Measurements from ENCODE around the gene NUP50.

NUP50 gene

DNA sequence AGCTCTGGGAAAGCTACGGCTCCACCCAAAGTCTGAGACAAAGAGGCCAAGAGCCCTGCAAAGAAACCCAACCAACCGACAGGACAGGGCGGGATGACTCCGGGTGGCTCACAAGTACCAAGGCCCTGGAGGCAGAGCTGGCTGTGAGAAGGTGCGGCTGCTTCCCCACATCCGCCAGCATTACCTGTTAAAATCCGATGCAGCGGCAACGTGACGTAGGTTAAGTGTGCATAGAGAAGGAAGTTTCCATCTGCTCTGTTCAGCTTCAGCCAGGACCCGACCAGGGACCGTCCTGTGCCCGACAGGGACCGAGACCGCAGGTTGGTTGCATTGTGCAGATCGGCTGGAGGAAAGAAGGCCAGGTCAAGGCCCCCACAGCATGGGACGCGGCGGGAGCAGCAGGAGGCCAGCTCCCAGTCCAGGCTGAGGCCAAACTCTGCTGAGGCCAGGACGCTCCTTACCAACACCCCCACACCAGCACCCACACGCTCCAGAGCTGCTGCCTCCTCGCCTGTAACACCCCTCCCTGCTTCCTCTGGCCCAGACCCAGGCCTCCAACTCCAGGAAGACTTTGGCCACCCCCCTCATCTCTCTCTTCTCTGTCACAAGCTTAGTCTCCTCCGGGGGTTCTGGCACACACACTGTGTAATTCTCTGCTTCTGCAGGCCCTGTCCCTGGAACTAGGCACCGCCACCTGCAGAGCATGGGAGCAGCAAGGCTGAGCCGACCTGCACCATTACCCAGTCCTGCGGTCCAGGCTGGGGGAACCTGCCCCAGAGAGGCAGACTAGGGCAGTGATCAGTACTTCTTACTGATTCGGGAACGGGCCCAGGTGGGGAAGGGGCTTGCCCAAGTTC, 34.1 kb downstream of the NUP50 start:
- peaks cover 50% of the 10 kb centered on the region for H3K36me3 Mint-ChIP-seq
- ATAC-seq: no peak
- no peak overlapping the region for H3K27ac Mint-ChIP-seq
- no peaks in the 10 kb centered on the region for H3K4me1 Mint-ChIP-seq
- H3K27me3 Mint-ChIP-seq: no peaks in the 10 kb centered on the region
- no peak overlapping the region for H3K4me3 Mint-ChIP-seq
- no peaks in the 10 kb centered on the region for H3K9me3 Mint-ChIP-seq

DNA sequence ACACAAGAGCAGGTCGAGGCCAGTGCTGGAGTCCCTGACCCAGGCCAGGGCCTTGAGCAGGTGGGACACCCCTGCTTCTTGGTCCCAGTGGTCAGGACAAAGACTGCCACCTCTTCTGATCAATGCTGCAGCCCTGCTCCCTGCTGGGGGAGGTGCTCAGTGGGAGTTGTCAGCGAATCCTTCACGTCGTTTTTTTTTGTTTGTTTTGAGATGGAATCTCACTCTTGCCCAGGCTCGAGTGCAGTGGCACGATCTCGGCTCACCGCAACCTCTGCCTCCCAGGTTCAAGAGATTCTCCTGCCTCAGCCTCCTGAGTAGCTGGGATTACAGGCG, 34.7 kb downstream of the NUP50 start:
- Mint-ChIP-seq H3K27ac (no peak overlapping the region), H3K4me3 (no peak overlapping the region), H3K36me3 (peaks cover 54% of the 10 kb centered on the region), H3K27me3 (no peaks in the 10 kb centered on the region), H3K9me3 (no peaks in the 10 kb centered on the region), H3K4me1 (no peaks in the 10 kb centered on the region)
- ATAC-seq: no peak

DNA sequence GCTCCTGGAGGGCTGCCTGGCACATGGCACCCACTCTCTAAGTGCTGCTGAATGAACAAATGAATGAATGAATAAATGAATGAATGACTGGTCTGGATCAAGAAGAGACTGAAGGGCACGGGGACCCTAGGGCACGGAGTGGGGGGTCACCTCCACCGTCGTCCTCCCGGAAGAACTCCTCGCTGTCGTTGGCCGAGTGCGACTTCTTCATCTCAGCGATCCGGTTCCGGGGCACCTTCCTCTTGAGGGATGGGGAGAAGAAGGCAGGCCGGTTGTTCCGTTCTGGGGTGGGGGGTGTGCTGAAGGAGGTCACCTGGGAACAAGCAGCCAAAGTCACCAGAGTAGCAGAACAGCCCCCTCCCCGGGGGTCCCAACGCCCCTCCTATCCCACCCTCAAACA, 36.0 kb downstream of the NUP50 start:
- Mint-ChIP-seq H3K9me3 (no peaks in the 10 kb centered on the region), H3K27me3 (no peaks in the 10 kb centered on the region), H3K27ac (no peak overlapping the region), H3K4me3 (no peak overlapping the region), H3K36me3 (peaks cover 64% of the 10 kb centered on the region), H3K4me1 (no peaks in the 10 kb centered on the region)
- no peak for ATAC-seq

- Mint-ChIP-seq H3K27ac (no peak overlapping the region), H3K4me1 (no peaks in the 10 kb centered on the region), H3K9me3 (no peaks in the 10 kb centered on the region), H3K36me3 (peaks cover 68% of the 10 kb centered on the region), H3K4me3 (no peak overlapping the region), H3K27me3 (no peaks in the 10 kb centered on the region)
- ATAC-seq: no peak
These were observed 36.5 kb downstream of the NUP50 start for GRCh38 chr22:45200230-45200629.

- no peaks in the 10 kb centered on the region for H3K9me3 Mint-ChIP-seq
- ATAC-seq: no peak
- no peaks in the 10 kb centered on the region for H3K27me3 Mint-ChIP-seq
- no peak overlapping the region for H3K4me3 Mint-ChIP-seq
- no peaks in the 10 kb centered on the region for H3K4me1 Mint-ChIP-seq
- peaks cover 69% of the 10 kb centered on the region for H3K36me3 Mint-ChIP-seq
- no peak overlapping the region for H3K27ac Mint-ChIP-seq
These were observed 37.3 kb downstream of the NUP50 start for GRCh38 chr22:45200860-45201511.

GRCh38 chr22:45201678-45202332, 38.1 kb downstream of the NUP50 start:
- no peak for ATAC-seq
- Mint-ChIP-seq H3K27me3 (no peaks in the 10 kb centered on the region), H3K9me3 (no peaks in the 10 kb centered on the region), H3K4me3 (no peak overlapping the region), H3K27ac (no peak overlapping the region), H3K36me3 (peaks cover 67% of the 10 kb centered on the region), H3K4me1 (no peaks in the 10 kb centered on the region)

- Mint-ChIP-seq H3K27me3 (no peaks in the 10 kb centered on the region), H3K36me3 (peaks cover 63% of the 10 kb centered on the region), H3K4me3 (no peak overlapping the region), H3K4me1 (no peaks in the 10 kb centered on the region), H3K9me3 (no peaks in the 10 kb centered on the region), H3K27ac (no peak overlapping the region)
- peak; percentile 20 for ATAC-seq
These were observed 38.8 kb downstream of the NUP50 start for GRCh38 chr22:45202333-45203149.

DNA sequence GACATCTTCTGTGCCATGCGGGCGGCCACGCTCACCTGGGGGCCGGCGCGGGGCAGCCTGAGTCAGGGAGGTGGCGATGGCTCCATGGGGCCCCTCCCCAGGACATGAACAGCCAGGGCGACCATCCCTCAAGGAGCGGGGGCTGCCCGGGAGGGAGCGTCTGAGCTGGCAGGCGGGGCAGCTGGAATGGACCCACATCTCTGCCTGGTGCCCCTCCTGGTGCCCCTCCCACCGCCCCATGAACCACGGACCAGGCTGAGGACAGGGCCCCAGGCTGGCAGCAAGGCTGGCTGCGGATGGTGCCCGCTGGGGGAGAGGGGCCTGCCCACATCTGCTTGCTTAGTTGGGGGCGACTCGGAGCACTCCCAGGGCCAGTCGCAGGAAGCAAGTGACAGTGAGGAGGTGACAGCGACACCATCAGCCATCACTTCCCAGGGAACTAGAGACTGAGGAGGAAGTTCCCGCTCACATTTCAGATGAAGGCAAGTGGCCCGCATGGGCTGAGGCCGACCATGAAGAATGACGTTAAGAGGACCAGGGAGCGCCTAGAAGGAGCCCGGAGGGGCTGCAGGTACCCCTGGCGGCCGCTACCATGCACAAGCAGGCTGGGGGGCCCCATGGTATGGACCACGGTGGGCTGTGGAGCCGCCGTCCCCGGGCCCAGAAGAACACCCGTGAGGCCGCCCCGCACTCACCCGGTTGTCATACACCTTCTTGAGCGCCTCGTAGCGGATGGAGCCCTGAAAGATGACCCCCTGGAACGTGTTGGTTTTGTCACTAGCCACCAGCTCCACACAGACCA, 39.6 kb downstream of the NUP50 start:
- Mint-ChIP-seq H3K36me3 (peaks cover 55% of the 10 kb centered on the region), H3K9me3 (no peaks in the 10 kb centered on the region), H3K4me3 (no peak overlapping the region), H3K27me3 (no peaks in the 10 kb centered on the region), H3K27ac (no peak overlapping the region), H3K4me1 (no peaks in the 10 kb centered on the region)
- ATAC-seq: peak; percentile 31

GRCh38 chr22:45204241-45204640, 40.5 kb downstream of the NUP50 start:
- Mint-ChIP-seq H3K27ac (no peak overlapping the region), H3K9me3 (no peaks in the 10 kb centered on the region), H3K27me3 (no peaks in the 10 kb centered on the region), H3K4me1 (peaks cover under 1% of the 10 kb centered on the region), H3K4me3 (no peak overlapping the region), H3K36me3 (peaks cover 48% of the 10 kb centered on the region)
- ATAC-seq: no peak

GRCh38 chr22:45204819-45205218, 41.1 kb downstream of the NUP50 start:
- H3K4me1 Mint-ChIP-seq: peaks cover 7% of the 10 kb centered on the region
- H3K27me3 Mint-ChIP-seq: no peaks in the 10 kb centered on the region
- H3K27ac Mint-ChIP-seq: no peak overlapping the region
- peaks cover 48% of the 10 kb centered on the region for H3K36me3 Mint-ChIP-seq
- no peaks in the 10 kb centered on the region for H3K9me3 Mint-ChIP-seq
- no peak overlapping the region for H3K4me3 Mint-ChIP-seq
- ATAC-seq: no peak

- H3K27me3 Mint-ChIP-seq: no peaks in the 10 kb centered on the region
- H3K36me3 Mint-ChIP-seq: peaks cover 51% of the 10 kb centered on the region
- H3K27ac Mint-ChIP-seq: peak overlapping the region; percentile 15
- H3K4me1 Mint-ChIP-seq: peaks cover 10% of the 10 kb centered on the region
- no peak overlapping the region for H3K4me3 Mint-ChIP-seq
- H3K9me3 Mint-ChIP-seq: no peaks in the 10 kb centered on the region
- no peak for ATAC-seq
These were observed 41.7 kb downstream of the NUP50 start for GRCh38 chr22:45205276-45205925.

DNA sequence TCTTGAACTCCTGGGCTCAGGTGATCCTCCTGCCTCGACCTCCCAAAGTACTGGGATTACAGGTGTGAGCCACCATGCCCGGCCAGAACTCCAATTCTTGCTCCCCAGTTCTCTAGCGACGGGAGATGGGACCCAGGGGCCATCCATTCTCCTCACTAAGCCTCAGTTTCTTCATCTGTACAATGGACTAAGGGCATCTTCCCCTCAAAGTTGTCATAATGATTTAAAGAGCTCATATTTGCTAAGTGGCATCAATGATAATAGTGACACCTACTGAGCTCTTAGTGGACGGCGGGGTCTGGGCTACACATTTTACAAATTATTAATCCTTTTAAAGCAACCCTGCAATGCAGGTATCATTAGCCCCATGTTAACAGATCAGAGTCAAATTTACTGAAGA, 42.5 kb downstream of the NUP50 start:
- Mint-ChIP-seq H3K36me3 (peaks cover 51% of the 10 kb centered on the region), H3K4me3 (no peak overlapping the region), H3K27ac (peak overlapping the region; percentile 15), H3K27me3 (no peaks in the 10 kb centered on the region), H3K4me1 (peaks cover 10% of the 10 kb centered on the region), H3K9me3 (no peaks in the 10 kb centered on the region)
- ATAC-seq: no peak

- Mint-ChIP-seq H3K4me1 (peaks cover 10% of the 10 kb centered on the region), H3K4me3 (no peak overlapping the region), H3K27ac (no peak overlapping the region), H3K9me3 (no peaks in the 10 kb centered on the region), H3K27me3 (no peaks in the 10 kb centered on the region), H3K36me3 (peaks cover 44% of the 10 kb centered on the region)
- no peak for ATAC-seq
These were observed 43.8 kb downstream of the NUP50 start for GRCh38 chr22:45207533-45207932.

DNA sequence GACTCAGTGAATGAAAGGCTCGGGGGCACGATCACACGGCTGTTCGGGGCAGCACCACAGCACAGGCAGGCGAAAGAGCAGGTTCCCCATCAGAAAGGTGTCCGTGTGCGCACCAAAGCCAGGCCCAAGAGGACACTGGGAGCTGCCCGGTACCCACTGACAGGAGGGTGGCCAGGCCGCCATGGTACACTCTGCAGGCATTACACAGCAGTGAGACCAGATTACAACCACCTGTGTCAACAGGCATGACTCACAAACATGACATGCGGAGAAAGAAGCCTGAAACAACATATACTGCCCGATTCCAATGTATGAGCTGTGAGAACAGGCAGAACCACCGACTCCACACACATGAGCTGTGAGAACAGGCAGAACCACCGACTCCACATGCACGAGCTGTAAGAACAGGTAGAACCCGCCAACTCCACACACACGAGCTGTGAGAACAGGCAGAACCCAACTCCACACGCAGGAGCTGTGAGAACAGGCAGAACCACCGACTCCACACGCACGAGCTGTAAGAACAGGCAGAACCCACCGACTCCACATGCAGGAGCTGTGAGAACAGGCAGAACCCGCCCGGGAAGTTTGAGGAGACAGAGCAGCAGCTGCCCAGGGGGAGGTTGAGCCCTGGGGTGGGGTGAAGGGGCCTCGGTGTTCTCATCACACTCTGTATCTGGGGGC, 44.4 kb downstream of the NUP50 start:
- H3K9me3 Mint-ChIP-seq: no peaks in the 10 kb centered on the region
- no peak for ATAC-seq
- no peak overlapping the region for H3K4me3 Mint-ChIP-seq
- no peak overlapping the region for H3K27ac Mint-ChIP-seq
- peaks cover 44% of the 10 kb centered on the region for H3K36me3 Mint-ChIP-seq
- peaks cover 13% of the 10 kb centered on the region for H3K4me1 Mint-ChIP-seq
- H3K27me3 Mint-ChIP-seq: no peaks in the 10 kb centered on the region

All from stimulated activated memory B cell treated with anti-CD40 and anti-IgM and Interleukin-4, amounts not matched to agents 10 μg/mL and 1 μg/mL and 100 μg/mL, for 72 hours (primary cell).